ENCODE data around the gene JMJD8.

Gene JMJD8

DNA sequence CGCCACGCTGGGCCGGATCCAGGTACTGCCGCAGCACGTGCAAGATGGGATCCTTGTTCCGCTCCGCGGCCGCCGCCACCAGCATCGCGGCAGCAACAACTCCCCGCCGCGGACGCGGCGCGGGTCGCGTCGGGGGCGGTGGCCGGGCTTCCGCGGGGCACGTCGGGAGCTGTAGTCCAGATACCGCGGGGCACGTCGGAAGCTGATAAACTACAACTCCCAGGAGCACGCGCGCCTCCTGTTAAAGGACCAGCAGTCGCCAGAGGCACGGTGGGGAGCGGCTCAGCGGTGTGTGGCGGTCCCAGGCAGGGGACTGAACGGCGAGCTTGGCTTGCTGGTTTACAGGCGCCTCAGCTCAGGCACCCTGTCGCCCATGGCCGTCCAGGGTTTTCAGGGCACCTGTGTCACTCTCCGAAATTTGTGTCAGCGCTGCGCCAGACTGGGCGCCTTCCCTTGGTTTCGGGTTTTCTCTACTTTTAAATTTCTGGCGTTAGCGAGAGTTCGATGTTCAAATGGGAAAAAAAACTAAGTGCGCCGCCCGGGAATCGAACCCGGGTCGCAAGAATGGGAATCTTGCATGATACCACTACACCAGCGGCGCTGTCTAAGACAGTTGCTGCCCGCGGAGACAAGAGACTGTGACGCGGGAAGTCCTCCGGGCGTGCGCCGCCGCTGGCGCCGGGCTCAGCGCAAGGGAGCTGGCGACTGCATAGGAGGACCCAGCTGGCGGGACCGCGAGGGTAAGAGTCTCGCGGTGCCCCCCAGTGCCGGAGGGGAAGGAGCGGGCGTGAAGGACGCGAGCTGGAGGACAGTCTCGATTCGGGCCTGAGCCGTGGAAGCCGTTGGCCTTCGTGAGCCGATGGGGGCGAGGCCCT, 47.7 kb downstream of the JMJD8 start, which contains the start of gene METTL26:
Gene METTL26 (minus strand): TSS at position 100 of the 875 bp plus-strand sequence. CDS start 15 bp downstream, at position 85.
- Histone ChIP-seq H3K4me1 (ENCODE audit: insufficient read depth, low read length) (peaks cover 8% of the 10 kb centered on the region), H3K9me3 (ENCODE audit: low read length) (no peaks in the 10 kb centered on the region), H3K36me3 (ENCODE audit: insufficient read depth, low read length) (peaks cover 9% of the 10 kb centered on the region), H3K27me3 (ENCODE audit: control insufficient read depth in 1 of 2, insufficient read depth in 2 of 2, low read length in 2 of 2) (peaks cover 0 to 3% of the 10 kb centered on the region in 2 donors), H3K4me3 (ENCODE audit: low read depth in 1 of 2, low read length in 2 of 2) (peak within 1 kb of the TSS; percentile 82 to 96), H3K27ac (ENCODE audit: low read depth, low read length) (peak within 1 kb of the TSS; percentile 99), H3K9ac (ENCODE audit: low read length) (peak within 1 kb of the TSS; percentile 39)

DNA sequence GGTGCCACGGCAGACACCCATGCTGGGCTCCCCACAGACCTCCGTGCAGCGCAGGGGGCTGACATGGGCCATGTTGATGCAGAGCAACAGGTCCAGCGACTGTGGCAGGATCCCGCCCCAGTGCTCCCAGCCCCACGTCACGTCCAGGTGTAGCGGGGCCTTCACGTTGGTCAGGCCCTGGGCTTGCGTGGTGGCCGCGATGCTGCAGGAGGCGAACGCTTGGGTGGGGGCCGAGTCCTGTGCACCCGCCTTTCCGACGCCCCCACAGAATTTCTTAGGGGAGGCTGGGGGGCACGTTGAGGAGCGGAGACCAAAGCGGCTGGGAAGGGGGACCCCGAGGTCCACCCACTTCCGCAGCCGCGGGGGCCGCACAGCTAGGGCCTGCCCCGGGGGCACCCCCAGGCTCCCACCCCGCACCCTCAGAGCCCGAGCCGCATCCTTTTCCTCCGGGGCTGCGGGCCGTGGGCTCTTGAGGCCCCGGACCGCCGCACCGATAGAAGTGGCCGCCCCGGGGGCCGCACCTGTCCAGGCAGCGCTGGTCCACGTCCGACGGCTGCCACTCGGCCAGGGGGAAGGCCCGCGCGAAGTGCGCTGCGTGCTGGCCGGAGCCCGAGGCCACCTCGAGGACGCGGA, 48.4 kb downstream of the JMJD8 start:
- Histone ChIP-seq H3K27me3 (ENCODE audit: control insufficient read depth in 1 of 2, insufficient read depth in 2 of 2, low read length in 2 of 2) (peaks cover 0 to 9% of the 10 kb centered on the region in 2 donors), H3K4me3 (ENCODE audit: low read depth in 1 of 2, low read length in 2 of 2) (peak overlapping the region; percentile 82 to 96), H3K4me1 (ENCODE audit: insufficient read depth, low read length) (peaks cover 8% of the 10 kb centered on the region), H3K9ac (ENCODE audit: low read length) (no peak overlapping the region), H3K9me3 (ENCODE audit: low read length) (no peaks in the 10 kb centered on the region), H3K36me3 (ENCODE audit: insufficient read depth, low read length) (peaks cover 9% of the 10 kb centered on the region), H3K27ac (ENCODE audit: low read depth, low read length) (peak overlapping the region; percentile 99)

- Histone ChIP-seq H3K36me3 (ENCODE audit: insufficient read depth, low read length) (peaks cover 9% of the 10 kb centered on the region), H3K9ac (ENCODE audit: low read length) (no peak overlapping the region), H3K27me3 (ENCODE audit: control insufficient read depth in 1 of 2, insufficient read depth in 2 of 2, low read length in 2 of 2) (peaks cover 0 to 10% of the 10 kb centered on the region in 2 donors), H3K4me3 (ENCODE audit: low read depth in 1 of 2, low read length in 2 of 2) (peak overlapping the region; percentile 82 to 96), H3K27ac (ENCODE audit: low read depth, low read length) (no peak overlapping the region), H3K4me1 (ENCODE audit: insufficient read depth, low read length) (peaks cover 8% of the 10 kb centered on the region), H3K9me3 (ENCODE audit: low read length) (no peaks in the 10 kb centered on the region)
Measured at GRCh38 chr16:634996-635395, 49.1 kb downstream of the JMJD8 start.

- H3K36me3 ChIP-seq (ENCODE audit: insufficient read depth, low read length): peaks cover 9% of the 10 kb centered on the region
- no peak overlapping the region for H3K27ac ChIP-seq (ENCODE audit: low read depth, low read length)
Measured at GRCh38 chr16:634051-634670, 50.0 kb downstream of the JMJD8 start.

GRCh38 chr16:633336-634050, 50.6 kb downstream of the JMJD8 start:
- H3K4me1 ChIP-seq (ENCODE audit: insufficient read depth, low read length): peaks cover 8% of the 10 kb centered on the region
- H3K27ac ChIP-seq (ENCODE audit: low read depth, low read length): no peak overlapping the region
- no peak overlapping the region for H3K9ac ChIP-seq (ENCODE audit: low read length)
- H3K27me3 ChIP-seq (ENCODE audit: control insufficient read depth in 1 of 2, insufficient read depth in 2 of 2, low read length in 2 of 2): peaks cover 0 to 10% of the 10 kb centered on the region in 2 donors
- no peaks in the 10 kb centered on the region for H3K9me3 ChIP-seq (ENCODE audit: low read length)
- peaks cover 9% of the 10 kb centered on the region for H3K36me3 ChIP-seq (ENCODE audit: insufficient read depth, low read length)
- no peak overlapping the region for H3K4me3 ChIP-seq (ENCODE audit: low read depth in 1 of 2, low read length in 2 of 2)

More at GRCh38 chr16:634051-634670, 50.0 kb downstream of the JMJD8 start:
- Histone ChIP-seq H3K4me3 (ENCODE audit: low read depth in 1 of 2, low read length in 2 of 2) (no peak overlapping the region), H3K27me3 (ENCODE audit: control insufficient read depth in 1 of 2, insufficient read depth in 2 of 2, low read length in 2 of 2) (peaks cover 0 to 10% of the 10 kb centered on the region in 2 donors), H3K9me3 (ENCODE audit: low read length) (no peaks in the 10 kb centered on the region), H3K4me1 (ENCODE audit: insufficient read depth, low read length) (peaks cover 8% of the 10 kb centered on the region), H3K9ac (ENCODE audit: low read length) (no peak overlapping the region)

DNA sequence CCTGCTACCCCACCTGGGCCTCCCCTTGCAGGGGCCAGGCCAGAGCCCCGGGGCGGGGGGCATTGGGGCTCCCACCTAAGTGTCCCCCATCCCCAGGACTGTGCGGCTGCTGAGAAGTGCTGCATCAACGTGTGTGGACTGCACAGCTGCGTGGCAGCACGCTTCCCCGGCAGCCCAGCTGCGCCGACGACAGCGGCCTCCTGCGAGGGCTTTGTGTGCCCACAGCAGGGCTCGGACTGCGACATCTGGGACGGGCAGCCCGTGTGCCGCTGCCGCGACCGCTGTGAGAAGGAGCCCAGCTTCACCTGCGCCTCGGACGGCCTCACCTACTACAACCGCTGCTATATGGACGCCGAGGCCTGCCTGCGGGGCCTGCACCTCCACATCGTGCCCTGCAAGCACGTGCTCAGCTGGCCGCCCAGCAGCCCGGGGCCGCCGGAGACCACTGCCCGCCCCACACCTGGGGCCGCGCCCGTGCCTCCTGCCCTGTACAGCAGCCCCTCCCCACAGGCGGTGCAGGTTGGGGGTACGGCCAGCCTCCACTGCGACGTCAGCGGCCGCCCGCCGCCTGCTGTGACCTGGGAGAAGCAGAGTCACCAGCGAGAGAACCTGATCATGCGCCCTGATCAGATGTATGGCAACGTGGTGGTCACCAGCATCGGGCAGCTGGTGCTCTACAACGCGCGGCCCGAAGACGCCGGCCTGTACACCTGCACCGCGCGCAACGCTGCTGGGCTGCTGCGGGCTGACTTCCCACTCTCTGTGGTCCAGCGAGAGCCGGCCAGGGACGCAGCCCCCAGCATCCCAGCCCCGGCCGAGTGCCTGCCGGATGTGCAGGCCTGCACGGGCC, 51.4 kb downstream of the JMJD8 start:
- Histone ChIP-seq H3K9ac (ENCODE audit: low read length) (no peak overlapping the region), H3K4me3 (ENCODE audit: low read depth in 1 of 2, low read length in 2 of 2) (no peak overlapping the region), H3K9me3 (ENCODE audit: low read length) (no peaks in the 10 kb centered on the region), H3K4me1 (ENCODE audit: insufficient read depth, low read length) (peaks cover 8% of the 10 kb centered on the region), H3K27ac (ENCODE audit: low read depth, low read length) (no peak overlapping the region), H3K36me3 (ENCODE audit: insufficient read depth, low read length) (peaks cover 9% of the 10 kb centered on the region), H3K27me3 (ENCODE audit: control insufficient read depth in 1 of 2, insufficient read depth in 2 of 2, low read length in 2 of 2) (peaks cover 0 to 10% of the 10 kb centered on the region in 2 donors)

DNA sequence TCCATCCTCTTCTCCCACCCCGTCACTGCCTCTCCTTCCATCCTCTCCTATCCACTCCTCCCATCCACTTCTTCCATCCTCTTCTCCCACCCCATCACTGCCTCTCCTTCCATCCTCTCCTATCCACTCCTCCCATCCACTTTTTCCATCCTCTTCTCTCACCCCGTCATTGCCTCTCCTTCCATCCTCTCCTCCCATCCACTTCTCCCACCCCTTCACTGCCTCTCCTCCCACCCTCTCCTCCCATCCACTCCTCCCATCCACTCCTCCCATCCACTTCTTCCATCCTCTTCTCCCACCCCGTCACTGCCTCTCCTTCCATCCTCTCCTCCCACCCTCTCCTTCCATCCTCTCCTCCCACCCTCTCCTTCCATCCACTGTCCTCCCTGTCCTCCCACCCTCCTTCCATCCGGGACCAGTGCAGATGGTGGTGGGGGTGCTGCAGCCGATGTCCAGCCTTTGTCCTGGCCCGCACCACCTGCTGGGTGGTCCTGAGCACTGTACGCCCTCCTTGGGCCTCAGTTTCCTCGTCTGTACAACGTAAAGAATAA, 52.3 kb downstream of the JMJD8 start:
- Histone ChIP-seq H3K27ac (ENCODE audit: low read depth, low read length) (no peak overlapping the region), H3K9ac (ENCODE audit: low read length) (no peak overlapping the region), H3K9me3 (ENCODE audit: low read length) (no peaks in the 10 kb centered on the region), H3K4me3 (ENCODE audit: low read depth in 1 of 2, low read length in 2 of 2) (no peak overlapping the region), H3K27me3 (ENCODE audit: control insufficient read depth in 1 of 2, insufficient read depth in 2 of 2, low read length in 2 of 2) (peaks cover 0 to 10% of the 10 kb centered on the region in 2 donors), H3K36me3 (ENCODE audit: insufficient read depth, low read length) (peaks cover 9% of the 10 kb centered on the region), H3K4me1 (ENCODE audit: insufficient read depth, low read length) (peaks cover 8% of the 10 kb centered on the region)

All from muscle layer of colon (tissue), 2 donors.